Breast epithelium (tissue), 4 donors: Measurements from ENCODE around the gene GPC5. TPM values are rescaled to one million over a fixed set of nuclear protein-coding genes. Genes with fewer than 3 reads are reported as not detected.

ENCODE experiments used
- DNase-seq, 2 donors: peaks; one replicate each; pipeline ENCODE4 v3.0.0-alpha.2; 2019; ENCODE audit warnings: low spot score in 2 of 2
- H3K27ac ChIP-seq, 2 donors: fragments of 200-600 bp; sonication (generic) in 1 of 2; one replicate each; pipeline ENCODE4 v1.5.1; 2016 to 2019; ENCODE audit warnings: mild to moderate bottlenecking in 1 of 2
- H3K27me3 ChIP-seq, 2 donors: fragments of 200-600 bp; sonication (generic) in 1 of 2; one replicate each; pipeline versions ENCODE4 v1.5.1 to v1.6.0; 2017 to 2019; ENCODE audit warnings: control low read depth in 1 of 2, mild to moderate bottlenecking in 1 of 2
- H3K36me3 ChIP-seq: fragments of 200-600 bp; one replicate; pipeline ENCODE4 v1.5.1; 2019
- H3K4me1 ChIP-seq, 2 donors: fragments of 200-600 bp; sonication (generic); one replicate each; pipeline ENCODE4 v1.5.1; 2016 to 2019; ENCODE audit warnings: control low read depth in 1 of 2
- H3K4me3 ChIP-seq, 3 donors: fragments of 200-600 bp; sonication (generic); 1 replicate in 2 of 3; 2 replicates in 1 of 3; pipeline ENCODE4 v1.5.1; 2016 to 2019; ENCODE audit warnings: mild to moderate bottlenecking in 3 of 3, moderate library complexity in 2 of 3
- H3K9me3 ChIP-seq, 2 donors: fragments of 200-600 bp; sonication (generic) in 1 of 2; one replicate each; pipeline ENCODE4 v1.5.1; 2016 to 2019; ENCODE audit warnings: control low read depth in 1 of 2
- POLR2A ChIP-seq: fragments of 450-650 bp; IDR thresholded peaks from one replicate; pipeline ENCODE4 v1.6.1; 2016; ENCODE audit warnings: antibody characterized with exemption, mild to moderate bottlenecking, moderate library complexity
- POLR2AphosphoS5 ChIP-seq, 3 donors: sonication (generic); formaldehyde crosslinking; IDR thresholded peaks; one replicate each; pipeline ENCODE4 v1.6.1; 2017; ENCODE audit warnings: antibody characterized with exemption in 3 of 3
- intact Hi-C: fragments of 100-400 bp; cut with DNase I; formaldehyde crosslinking; loops from one replicate; pipeline ENCODE4 v1.15.1; 2023; ENCODE audit warnings: low total_unique reads
- total RNA-seq, 3 donors: library from RNA; depleted of rRNA; stranded (reverse); fragments of >200 nt; gene quantifications; one replicate each; pipeline ENCODE4 v1.1.0, GENCODE V29; 2016
- TF ChIP-seq, protein P1 (sequence below), 3 donors: fragments of 450-650 bp; IDR thresholded peaks; one replicate each; pipeline ENCODE4 v1.5.1; 2016 to 2017; ENCODE audit warnings: antibody characterized with exemption in 3 of 3, mild to moderate bottlenecking in 3 of 3, moderate library complexity in 3 of 3

The GPC5 gene
- total RNA-seq, 3 donors from 2014 or later = 0.88 to 0.98 TPM; not detected in 1

DNA sequence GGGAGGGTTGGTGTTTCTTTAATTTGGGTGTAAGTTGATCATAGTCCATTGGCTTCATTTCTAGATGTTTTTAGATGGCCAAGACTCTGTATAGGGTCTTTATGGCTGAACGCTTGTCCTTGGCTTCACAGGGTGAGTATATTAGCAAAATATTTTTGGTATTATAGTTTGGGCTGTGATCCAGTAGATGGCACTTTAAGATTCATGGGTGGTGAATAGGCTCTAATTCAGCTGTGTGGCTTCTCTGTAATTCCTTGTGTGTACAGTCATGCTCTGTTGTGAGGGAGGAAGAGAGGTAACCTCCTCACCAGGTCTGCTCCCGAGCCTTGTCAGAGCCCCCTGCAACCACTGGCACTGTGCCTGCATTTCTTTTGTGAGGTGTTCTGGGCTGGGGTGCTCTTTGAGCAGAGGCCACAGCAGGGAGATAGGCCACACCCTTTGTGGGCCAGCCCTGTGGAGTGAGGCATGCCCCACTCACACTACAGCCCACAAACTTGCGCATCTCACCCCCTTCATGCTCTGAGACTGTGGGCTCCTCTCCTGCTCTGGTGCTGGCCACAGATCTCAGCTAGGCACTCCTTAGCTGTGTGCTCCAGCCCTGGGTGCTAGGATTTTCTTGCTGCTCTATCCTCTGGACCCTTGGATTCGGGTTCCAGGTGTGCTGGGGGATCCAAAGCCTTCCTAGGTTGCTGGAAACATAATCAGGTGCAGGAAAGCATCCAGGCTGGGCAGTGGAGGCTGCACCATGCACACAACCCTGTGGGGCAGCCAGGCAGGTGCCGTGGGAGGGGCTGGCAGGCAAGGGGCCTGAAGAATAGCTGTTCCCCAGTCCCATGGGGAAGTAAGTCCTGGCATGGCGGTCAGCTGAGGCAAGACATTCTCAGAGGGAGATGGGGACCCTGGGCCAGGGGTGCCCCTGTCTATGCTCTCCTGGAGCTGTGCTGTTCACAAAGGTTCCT, 193.9 kb downstream of the GPC5 start:
- TF ChIP-seq, protein P1, sequence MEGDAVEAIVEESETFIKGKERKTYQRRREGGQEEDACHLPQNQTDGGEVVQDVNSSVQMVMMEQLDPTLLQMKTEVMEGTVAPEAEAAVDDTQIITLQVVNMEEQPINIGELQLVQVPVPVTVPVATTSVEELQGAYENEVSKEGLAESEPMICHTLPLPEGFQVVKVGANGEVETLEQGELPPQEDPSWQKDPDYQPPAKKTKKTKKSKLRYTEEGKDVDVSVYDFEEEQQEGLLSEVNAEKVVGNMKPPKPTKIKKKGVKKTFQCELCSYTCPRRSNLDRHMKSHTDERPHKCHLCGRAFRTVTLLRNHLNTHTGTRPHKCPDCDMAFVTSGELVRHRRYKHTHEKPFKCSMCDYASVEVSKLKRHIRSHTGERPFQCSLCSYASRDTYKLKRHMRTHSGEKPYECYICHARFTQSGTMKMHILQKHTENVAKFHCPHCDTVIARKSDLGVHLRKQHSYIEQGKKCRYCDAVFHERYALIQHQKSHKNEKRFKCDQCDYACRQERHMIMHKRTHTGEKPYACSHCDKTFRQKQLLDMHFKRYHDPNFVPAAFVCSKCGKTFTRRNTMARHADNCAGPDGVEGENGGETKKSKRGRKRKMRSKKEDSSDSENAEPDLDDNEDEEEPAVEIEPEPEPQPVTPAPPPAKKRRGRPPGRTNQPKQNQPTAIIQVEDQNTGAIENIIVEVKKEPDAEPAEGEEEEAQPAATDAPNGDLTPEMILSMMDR (IDR thresholded peaks at IDR 0.05) = no peak
- TF ChIP-seq POLR2A = no peak
- TF ChIP-seq POLR2AphosphoS5 (IDR thresholded peaks at IDR 0.05) = no peak
- Histone ChIP-seq H3K9me3 (peaks cover 10 to 12% of the 10 kb centered on the region in 2 donors), H3K4me3 (no peak overlapping the region), H3K36me3 (no peaks in the 10 kb centered on the region), H3K27ac (no peak overlapping the region), H3K4me1 (no peaks in the 10 kb centered on the region), H3K27me3 (no peaks in the 10 kb centered on the region)
- intact Hi-C loops = loop anchor here (5.0 kb wide), 2 partner anchors 195 to 570 kb away; no protein-coding TSS in a partner anchor
- no peak for DNase-seq

DNA sequence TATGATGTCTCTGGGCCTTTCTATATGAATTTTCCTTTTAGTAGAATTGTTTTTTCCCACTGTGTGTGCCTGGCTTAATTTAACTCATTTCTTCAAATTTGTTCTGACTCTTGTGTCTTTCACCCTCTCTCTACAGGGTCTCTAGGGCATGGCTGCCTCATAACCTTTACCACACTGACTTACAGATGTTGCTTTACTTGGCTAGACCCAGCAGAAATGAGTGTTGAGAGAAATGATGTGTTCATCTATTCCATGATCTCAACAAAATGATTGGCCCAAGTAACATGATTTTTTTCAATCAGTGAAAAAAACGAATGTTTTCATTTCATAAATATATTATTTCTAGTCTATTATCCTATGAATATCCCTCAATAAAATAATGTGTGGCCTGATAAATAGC, 195.0 kb downstream of the GPC5 start:
- H3K27ac ChIP-seq = no peak overlapping the region
- intact Hi-C loops = loop anchor here (5.0 kb wide), 2 partner anchors 194 to 569 kb away; no protein-coding TSS in a partner anchor
- no peak overlapping the region for H3K4me3 ChIP-seq
- no peaks in the 10 kb centered on the region for H3K27me3 ChIP-seq
- no peak for DNase-seq
- no peaks in the 10 kb centered on the region for H3K36me3 ChIP-seq
- TF ChIP-seq, protein P1 (IDR thresholded peaks at IDR 0.05) = no peak
- TF ChIP-seq POLR2A (no peak), POLR2AphosphoS5 (IDR thresholded peaks at IDR 0.05) (no peak)
- no peaks in the 10 kb centered on the region for H3K4me1 ChIP-seq
- H3K9me3 ChIP-seq = peaks cover 10 to 12% of the 10 kb centered on the region in 2 donors

DNA sequence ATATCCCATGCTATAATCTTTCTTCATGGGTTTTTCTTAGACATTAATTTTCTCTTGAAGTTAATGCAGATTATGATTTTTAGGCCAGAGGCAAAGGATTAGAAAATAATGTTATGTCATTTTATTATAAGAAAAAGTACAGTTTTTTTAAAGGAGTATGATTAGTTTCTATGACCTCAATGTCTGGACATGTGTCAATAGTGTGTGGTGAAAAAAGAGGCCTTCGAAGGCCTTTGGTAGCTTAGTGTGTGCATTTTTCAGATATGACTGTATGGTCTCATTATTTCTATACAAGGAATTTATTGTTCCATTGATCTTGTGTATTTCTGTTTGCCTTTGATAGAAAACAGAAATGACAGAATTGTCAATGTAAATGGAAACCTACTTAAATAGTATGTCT, 195.6 kb downstream of the GPC5 start:
- Histone ChIP-seq H3K9me3 (peaks cover 10 to 12% of the 10 kb centered on the region in 2 donors), H3K27ac (no peak overlapping the region), H3K27me3 (no peaks in the 10 kb centered on the region), H3K36me3 (no peaks in the 10 kb centered on the region), H3K4me3 (no peak overlapping the region), H3K4me1 (no peaks in the 10 kb centered on the region)
- DNase-seq = no peak
- TF ChIP-seq POLR2AphosphoS5 (IDR thresholded peaks at IDR 0.05) (no peak), POLR2A (no peak)
- TF ChIP-seq, protein P1 (IDR thresholded peaks at IDR 0.05) = no peak
- intact Hi-C loops = loop anchor here (5.0 kb wide), 2 partner anchors 193 to 568 kb away; no protein-coding TSS in a partner anchor

DNA sequence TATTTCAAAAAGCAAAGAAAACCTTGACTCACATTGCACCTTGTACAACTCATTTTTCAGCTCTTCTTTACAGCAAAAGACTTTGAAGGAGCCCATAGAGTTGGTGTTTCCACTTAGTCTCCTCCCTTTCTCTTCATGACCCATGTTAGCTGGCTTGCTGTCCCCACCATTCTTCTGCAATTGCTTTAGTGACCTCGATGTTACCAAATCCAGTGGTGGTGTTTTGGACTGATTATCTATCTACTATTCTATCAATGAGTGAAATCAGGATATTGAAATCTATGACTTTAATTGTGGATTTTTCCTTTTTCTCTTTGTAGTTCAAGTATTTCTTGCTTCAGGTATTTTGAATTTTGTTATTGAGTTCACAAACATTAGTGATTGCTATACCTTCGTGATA, 197.3 kb downstream of the GPC5 start:
- H3K27ac ChIP-seq = no peak overlapping the region
- no peaks in the 10 kb centered on the region for H3K36me3 ChIP-seq
- H3K4me3 ChIP-seq = no peak overlapping the region
- DNase-seq = no peak
- TF ChIP-seq, protein P1 (IDR thresholded peaks at IDR 0.05) = no peak
- TF ChIP-seq POLR2A = no peak
- no peak for TF ChIP-seq POLR2AphosphoS5 (IDR thresholded peaks at IDR 0.05)
- H3K4me1 ChIP-seq = no peaks in the 10 kb centered on the region
- H3K27me3 ChIP-seq = no peaks in the 10 kb centered on the region
- intact Hi-C loops = no loop called here
- H3K9me3 ChIP-seq = peaks cover 10 to 11% of the 10 kb centered on the region in 2 donors

DNA sequence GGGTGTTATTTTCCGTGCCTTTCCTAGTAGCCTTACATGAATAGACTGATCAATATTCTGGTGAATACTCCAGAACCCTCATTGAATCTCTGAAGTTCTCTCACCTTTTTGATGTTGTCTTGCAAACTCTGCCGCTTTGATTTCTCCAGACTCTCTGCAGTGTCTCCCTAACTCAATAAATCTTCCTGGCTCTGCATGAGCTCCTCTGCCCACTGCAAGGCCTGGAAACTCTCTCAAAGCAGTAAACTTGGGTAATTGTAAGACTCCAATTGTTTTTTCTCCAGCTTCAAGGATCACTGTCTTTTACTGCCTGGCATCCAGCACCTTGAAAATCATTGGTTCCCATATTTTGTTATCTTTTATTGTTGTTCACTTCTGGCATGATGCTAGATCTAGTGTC, 198.4 kb downstream of the GPC5 start:
- TF ChIP-seq POLR2A = no peak
- TF ChIP-seq, protein P1 (IDR thresholded peaks at IDR 0.05) = no peak
- TF ChIP-seq POLR2AphosphoS5 (IDR thresholded peaks at IDR 0.05) = no peak
- intact Hi-C loops = no loop called here

More for the DNA sequence above, 198.4 kb downstream of the GPC5 start:
- Histone ChIP-seq H3K36me3 (no peaks in the 10 kb centered on the region), H3K27ac (no peak overlapping the region), H3K4me3 (no peak overlapping the region), H3K9me3 (peaks cover 4 to 9% of the 10 kb centered on the region in 2 donors), H3K4me1 (no peaks in the 10 kb centered on the region), H3K27me3 (no peaks in the 10 kb centered on the region)
- DNase-seq = no peak
